A673 (cell line): ENCODE measurements around the gene UHRF2.

Experiments
- CTCF ChIP-seq: fragments of 300-800, 200-600 bp; sonication (generic); conservative IDR thresholded peaks from 2 replicates; pipeline ENCODE4 v1.5.1; 2017; ENCODE audit warnings: low read depth, mild to moderate bottlenecking, antibody characterized with exemption, low read length, moderate library complexity, mixed read lengths
- EZH2 ChIP-seq: fragments of 200-600 bp; sonication (generic); IDR thresholded peaks from 2 replicates; pipeline ENCODE4 v1.6.1; 2017; ENCODE audit warnings: borderline replicate concordance, low read depth, mild to moderate bottlenecking, mixed read lengths, antibody characterized with exemption, low read length; ENCODE audit not compliant: poor library complexity, severe bottlenecking

GRCh38 chr9:6552498-6553121 is 139.6 kb downstream of the UHRF2 start:
- TF ChIP-seq CTCF (no peak), EZH2 (no peak)
